ENCODE measurements around the gene MAPK12.

Gene MAPK12

DNA sequence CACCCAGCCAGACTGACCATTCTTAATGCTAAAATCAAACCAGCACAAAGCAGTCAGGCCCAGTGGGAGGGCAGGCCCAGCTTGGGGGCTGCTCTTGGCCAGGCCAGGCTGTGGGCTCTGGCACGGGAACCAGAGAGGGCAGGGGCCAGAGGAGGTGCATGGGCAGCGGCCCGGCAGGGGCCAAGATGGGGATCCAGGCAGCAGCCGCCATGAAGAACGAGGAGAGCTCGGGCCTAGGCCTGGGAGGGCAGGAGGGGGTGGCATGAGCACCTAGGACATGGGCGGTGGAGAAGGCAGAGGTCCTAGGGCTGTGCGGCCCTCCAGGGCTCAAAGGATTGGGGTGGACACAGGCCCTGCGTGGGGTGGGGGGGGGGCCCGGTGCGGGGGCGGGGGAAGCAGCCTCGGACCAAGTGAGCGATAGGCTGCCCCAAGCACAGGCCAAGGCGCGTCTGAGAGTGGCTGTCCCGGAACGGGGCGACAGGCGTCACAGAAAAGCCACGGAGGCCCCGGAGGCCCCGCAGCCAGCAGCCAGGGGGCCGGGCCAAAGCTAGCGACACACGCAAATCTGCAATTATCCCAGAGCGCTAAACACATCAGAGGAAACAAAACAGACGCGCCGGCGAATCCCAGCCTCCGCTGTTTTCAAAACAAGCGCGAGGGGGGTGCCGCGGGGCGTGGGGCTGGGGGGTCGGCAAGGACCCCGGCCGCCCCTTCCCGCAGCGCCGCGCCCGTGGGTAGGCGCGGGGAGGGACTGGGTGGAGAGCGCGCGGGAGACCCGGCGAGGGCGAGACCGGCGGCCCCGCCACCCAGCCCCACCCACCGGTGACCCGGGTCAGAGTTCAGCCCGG, 37.7 kb upstream of the MAPK12 start:
- DNase-seq = no peak

DNA sequence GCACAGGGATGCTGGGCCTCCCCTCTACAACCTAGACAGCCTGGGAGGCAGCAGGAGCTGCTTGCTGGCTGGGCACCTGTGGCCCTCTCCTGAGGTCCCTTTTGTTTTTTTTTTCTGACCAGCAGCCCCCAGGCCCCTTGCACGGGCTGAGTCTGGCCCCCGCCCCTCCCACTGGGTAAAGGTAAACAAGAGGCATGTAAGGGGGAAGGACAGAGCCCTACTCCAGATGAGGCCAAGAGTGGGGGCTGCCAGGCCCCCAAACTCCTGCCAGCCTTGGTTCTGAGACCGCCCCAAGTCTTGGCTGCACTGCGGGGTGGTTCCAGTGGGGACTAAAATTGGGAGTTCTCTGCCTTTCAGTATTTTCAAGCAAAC, 36.8 kb upstream of the MAPK12 start:
- no peak for DNase-seq

DNA sequence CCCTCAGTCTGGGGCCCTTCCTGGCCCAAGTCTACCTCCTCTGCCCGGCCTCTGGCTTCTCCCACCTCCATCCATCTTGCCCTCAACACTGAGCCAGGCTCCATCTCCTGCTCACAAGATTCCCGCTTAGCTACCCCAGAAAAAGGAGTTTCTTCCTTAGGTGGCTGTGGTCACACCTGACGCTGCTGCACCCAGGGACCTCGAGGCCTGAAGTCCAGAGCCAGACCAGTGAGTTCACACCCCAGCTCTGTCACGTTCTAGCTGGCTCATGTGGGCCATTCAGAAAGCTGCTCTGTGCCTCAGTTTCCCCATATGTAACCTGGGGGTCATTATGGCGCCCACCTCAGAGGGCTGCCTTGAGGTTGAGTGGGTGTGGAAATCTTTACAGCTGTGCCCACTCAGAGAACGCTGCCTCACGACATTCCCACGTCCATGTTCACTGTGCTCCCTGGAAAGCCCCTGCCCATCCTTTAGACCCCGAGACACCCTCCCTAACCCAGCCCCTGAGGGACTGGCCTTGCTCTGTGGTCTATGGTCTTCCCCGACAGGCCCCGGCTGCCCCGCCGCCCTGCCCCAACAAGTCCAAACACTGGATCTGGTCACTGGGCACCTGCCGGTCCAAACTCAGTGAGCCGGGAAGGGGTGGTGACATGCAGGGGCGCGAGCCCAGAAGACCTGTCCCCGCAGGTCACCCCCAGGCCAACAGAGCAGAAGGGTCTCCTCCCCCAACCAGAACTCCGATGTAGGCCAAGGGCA, 36.2 kb upstream of the MAPK12 start:
- no peak for DNase-seq

DNA sequence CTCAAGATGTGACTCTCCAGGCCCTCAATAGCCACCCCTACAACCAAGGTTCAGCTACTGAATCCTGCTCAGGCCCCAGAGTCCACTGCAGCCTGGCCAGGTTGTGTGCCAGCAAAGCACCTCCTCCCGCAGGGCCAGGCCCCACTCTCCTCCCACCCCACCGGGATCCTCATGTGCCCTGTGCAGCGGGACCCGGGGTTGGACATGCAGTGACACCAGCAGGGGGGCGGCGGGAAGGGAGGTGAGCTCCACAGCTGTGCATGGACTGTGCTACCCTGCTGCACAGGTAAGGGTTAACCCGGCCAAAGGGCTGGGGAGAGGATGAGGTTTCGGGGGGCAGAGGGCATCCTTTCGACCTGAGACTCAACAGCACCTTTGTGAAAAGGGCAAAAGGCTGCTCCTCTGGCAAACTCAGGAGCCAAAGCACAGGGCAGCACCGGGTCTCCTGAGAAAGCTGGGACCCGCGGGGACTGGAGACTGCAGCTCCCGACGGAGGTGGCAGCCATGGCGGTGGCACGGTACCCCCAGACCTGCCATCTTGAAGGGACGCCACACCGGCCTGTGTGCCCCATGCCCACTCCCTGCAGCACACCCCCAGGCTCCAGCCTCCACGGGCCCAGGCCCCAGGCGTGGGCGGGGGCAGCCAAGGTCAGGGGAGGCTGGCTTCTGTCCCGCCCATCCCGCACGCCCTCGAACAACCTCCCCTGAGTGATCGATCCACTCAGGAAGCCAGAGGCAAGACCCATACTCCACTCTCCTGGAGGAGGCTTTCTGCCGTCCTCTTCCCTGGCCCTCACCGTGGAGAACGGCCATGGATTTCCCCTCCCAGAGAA, 35.4 kb upstream of the MAPK12 start:
- no peak for DNase-seq

DNA sequence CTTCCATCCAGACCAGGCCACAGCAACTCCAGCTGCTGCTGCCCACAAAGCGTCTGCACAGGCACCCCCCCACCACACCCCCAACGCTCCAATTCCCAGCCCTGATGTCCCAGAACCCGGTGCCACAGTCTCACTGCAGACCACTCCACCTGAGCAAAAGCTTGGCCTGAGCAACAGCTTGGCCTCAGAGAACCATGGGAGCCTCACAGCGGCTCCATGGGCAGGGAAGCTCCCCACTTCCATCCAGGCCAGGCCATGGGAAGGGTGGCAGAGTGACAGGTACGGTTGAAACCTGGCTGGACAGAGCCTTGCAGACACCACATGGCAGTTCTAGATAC, 32.8 kb upstream of the MAPK12 start:
- DNase-seq = no peak

DNA sequence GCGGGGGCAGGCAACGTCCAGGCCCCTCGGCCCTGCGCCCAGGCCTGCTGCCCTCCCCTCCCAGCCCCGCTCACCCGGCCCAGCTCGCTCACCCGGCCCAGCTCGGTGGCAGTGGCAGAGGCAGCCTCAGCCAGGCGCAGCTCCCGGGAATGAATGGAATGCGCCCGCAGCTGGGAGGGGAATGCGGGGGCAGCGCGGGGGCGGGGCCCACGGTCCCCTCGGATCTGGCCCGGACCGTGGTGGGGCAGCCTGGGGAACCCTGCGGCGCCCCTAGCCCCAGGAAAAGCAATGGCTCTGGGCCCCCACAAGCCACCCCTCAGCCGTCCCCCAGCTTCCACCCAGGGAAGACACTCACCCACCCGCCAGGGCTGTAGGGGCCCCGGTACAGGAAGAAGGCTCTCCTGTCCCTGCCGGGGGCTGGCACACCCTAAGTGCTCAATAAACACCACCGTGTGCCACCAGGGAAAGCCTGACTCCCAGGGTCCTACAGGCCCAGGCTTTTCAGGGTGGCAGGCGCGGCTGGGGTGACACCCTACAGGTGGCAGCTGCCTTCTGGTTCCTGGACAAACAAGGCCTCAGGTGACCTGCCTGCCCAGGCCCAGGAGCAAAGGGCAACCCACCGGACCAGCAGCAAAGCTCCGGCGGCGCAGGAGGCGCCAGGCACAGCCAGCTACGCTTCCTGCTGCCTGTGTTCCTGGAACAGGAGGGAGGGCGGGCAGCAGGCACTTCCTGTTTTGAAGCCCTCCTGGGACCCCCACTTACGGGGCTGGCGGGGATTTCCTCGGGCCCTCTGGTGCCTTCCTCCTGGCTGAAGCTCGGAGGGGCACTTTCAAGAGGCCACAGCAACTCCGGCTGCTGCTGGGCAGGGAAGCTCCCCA, 32.2 kb upstream of the MAPK12 start:
- no peak for DNase-seq

DNA sequence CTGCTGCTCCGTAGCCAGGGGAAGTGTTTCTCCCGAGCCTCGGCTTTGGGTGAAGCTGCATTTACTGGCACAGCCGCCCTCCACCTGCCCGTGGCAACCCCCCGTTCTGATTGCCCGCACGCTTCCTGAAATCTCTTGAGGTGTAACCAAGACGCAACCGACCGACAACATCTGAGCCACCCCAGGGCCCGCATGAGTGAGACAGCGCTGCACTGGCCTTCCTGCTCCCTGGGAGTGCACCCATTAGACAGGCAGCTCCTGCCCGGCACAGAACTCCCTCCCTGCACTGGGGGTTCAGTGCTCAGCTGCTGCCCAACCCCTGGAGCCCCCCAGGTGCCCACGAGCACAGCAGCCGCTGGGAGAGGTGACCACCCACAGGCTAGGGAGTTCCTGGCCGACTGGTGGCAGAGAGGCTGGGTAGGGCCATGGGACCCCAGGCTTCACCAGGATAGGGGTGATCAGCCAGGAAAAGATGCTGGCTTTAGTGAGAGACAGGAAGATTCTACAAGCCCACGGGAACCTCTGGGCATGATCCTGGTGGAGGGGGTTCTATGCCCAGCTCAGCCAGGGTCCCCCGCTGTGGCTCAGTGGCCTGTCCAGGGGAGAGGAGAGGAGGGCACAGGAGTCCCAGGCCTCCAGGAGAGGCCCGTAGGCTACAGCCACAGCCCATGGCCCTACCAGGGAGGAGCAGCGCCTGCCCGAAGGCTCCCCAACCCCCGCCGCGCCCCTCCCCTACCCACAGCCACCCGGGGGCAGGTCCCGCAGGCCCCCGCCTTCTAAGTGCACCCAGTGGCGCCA, 31.4 kb upstream of the MAPK12 start:
- DNase-seq = no peak

DNA sequence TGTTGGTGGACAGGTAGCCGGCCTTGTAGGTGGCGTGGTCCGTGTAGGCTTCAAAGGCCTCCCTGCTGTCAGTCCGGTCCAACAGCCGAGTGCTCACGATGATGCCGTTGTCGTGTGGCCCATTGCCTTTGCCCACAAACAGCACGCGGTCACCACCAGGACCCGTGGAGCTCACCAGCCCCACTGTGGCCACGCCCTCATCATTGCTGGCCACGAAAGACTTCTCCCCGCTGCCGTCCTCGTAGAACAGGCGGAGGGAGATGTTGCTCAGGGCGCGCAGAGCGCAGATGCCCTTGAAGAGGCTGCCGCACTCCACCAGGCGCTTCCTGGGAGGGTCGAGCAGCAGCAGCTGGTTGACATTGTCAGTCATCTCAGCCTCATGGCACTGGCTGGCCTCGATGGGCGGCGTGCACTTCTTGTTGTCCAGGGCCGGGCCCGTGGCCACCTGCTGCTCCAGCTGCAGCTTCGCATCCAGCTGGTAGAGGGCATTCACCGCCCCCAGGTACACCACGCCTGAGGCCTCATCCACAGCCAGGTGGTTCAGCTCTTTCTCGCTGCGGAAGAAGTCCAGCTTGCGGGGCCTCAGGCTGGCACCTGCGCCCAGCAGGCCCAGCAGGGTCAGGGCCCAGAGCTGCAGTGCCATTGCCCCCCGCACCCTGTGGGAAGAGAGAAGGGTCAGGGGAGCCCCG, 28.6 kb upstream of the MAPK12 start:
- DNase-seq = no peak

DNA sequence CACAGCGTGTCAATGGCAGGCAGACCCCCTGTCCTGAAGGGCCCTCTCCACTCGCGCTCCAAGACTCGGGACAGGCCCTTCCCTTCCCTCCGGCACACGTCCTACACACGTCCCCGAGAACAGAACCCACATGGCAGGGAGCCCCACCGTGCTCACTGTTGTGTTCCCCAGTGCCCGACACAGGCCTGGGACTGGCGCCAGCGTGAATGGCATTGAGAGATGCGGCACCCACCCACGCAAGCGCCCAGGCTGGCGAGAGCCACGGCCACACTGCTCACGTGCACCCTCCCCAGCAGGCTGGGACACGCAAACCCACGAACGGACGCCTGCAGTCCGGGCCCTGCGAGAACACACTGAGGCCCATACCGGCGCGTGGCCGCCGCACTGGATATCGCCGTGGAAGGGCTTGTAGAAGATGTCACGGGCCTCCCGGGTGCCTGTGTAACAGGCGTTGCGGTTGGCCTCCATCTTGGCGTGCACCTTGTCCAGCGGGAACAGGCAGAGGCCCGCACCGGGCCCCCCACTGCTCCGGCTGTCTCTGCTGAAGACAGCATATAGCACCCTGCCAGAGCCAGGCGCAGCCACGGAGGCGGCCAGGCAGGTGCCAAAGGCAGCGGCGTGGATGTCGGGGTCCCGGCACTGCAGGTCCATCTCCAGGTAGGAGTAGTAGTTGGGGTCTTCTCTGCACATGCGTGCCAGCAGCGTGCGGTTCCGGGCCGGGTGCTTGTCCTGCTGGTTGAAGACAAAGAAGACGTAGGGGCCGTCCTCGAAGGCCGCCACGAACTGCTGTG, 27.9 kb upstream of the MAPK12 start:
- no peak for DNase-seq

DNA sequence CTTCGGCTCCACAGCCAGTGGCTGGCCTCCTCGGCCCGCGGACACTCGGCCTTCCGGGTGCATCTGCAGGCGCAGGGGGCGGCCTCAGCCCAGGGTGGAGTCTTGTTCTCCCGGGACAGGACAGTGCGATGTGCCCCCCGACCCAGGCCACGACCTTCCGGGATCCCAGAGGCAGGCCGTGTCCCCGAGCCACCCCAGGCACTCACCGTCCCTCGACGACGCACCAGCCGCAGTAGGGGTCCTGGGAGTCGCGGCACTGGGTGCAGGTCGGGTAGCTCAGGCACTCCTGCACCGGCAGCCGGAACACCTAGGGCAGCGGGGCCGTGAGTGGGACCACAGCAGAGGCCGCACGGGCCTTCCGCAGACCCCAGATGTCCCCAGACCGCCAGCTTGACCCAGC, 26.2 kb upstream of the MAPK12 start:
- no peak for DNase-seq

DNA sequence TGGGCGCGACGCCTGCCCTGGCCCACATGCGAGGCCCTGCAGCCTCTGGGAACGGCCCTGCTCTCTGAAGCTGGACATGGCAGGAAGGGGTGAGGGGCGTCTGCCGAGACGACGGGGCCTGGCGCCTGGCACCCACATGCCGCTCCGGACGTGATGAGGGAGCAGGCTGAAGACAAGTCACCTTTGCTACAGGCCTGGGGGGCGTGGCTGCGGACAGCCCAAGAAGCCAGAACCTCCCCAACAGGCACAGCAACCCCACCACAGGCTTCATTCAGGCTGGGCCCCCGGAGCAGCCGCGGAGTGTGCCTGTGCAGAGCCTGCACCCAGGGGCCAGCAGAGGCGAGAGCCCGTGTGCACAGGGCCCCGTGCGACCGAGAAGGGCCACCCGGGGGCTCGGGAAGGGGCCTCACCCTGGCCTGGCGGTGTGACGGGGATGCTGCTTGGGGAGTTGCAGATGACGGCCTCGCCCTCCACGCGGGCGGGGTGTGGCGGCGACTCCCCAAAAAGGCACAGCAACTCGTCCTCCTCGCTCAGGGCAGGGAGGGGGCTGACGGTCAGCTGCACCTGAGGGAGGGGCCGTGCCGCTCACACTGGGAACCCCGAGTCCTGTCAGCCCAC, 25.3 kb upstream of the MAPK12 start:
- DNase-seq = no peak

DNA sequence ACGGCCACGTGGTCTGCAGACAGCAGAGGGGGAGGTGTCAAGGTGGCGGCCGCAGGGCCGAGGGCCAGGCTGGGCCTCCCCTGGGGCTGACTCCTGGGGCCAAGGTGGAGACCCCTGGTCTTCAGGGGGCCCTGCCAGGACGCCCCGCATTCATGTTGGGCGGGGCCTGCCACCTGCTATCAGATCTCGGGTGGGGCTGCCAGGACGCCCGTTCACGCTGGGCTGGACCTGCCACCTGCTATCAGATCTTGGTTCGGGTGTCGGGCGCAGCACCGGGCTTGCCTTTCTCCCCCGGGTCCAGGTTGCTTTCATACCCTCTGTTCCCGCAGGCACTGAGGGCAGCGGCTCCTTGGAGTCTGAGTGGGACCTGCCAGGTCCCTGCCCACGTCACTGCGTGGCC, 24.8 kb upstream of the MAPK12 start:
- no peak for DNase-seq

DNA sequence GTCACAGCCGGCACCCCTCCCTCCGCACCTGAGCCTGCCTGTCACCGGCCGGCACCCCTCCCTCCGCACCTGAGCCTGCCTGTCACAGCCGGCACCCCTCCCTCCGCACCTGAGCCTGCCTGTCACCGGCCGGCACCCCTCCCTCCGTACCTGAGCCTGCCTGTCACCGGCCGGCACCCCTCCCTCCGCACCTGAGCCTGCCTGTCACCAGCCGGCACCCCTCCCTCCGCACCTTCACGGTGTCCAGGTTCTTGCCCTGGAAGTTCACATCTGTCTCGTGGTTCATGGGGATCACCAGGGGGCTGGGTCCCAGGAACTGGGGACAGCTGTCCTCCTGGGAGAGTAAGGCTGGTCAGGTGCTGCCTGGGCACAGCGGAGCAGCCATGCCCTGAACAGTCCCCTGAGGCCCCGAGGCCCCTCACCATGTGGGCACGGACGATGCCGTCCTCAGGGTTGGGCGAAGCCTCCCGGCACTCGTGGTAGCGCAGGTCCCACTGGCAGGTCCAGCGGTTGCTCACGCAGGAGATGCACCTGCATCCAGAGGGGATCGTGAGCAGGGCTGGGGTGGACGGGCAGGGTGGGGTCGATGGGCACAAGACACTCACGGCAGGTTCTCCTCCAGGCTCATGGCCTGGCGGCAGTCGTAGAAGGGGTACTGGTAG, 24.2 kb upstream of the MAPK12 start:
- DNase-seq = no peak

DNA sequence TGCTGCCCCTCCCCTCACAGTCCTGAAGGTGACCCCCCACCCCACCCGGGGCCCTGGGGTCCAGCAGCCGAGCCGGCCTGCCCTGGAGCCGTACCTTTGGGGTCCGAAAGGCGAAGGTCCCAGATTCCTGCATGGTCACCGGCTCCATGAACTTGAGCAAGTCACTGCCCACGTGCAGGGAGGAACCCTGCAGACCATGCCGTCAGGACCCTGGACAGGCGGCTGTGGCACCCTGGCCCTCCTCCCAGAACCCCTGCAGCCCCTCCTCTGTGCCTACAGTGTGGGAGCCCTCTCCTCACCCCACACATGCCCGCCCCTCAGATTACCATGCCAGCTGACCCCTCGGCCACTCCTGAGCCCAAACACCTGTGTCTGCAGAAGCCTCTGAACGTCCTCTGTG, 23.0 kb upstream of the MAPK12 start:
- DNase-seq = no peak

DNA sequence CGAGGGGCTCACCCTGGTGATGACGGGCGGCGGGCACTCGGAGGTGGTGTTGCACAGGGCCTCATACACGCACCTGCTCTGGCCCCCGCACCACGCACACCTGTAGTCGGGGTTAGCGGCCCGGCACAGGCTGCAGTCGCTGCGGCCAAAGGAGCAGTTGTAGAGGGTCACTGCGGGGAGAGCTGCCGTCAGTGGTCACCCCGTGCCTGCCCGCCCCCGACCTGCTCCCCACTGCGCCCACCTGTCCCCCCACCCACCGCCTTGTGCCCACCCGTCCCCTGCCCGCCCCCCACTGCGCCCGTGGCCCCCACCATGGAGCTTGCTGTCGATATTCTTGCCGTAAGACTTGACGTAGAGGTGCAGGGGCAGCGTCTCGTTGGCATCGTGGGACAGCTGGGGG, 22.3 kb upstream of the MAPK12 start:
- no peak for DNase-seq

DNA sequence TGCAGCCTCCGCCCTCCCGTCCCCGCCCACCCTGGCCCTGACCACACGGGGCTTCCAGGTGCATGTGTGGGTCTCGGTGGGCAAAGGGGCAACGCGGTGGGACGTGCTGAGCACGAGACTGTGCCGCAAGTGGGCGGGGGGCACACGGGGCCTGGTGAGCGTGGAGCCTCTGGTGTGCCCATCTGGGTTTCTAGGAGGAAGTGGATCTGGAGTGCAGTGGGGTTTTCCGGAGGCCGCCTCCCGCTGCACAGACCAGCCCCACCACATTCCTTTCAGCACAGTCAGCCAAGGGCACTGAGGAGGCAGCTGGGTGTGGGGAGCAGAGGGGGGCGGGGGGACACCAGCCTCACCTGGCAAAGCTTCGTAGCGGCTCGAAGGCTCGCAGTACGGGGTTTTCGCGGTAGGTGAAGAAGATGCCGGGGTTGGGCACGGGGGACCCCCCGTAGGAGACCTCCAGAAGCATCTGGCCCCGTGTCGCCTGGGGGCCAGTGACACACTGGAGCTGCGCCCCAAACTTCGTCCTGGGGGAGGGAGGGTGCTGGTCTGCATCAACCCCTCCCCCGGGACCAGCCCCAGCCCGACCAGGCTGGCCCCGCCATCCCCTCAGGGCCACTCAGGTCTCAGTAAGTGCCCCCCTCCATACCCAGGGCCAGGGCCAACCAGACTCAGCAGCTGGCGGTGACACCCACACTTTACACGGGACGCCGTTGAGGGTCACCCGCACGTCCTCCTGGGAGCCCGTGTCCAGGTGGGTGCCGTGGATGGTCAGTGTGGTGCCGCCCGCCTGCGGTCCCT, 21.1 kb upstream of the MAPK12 start:
- DNase-seq = no peak

DNA sequence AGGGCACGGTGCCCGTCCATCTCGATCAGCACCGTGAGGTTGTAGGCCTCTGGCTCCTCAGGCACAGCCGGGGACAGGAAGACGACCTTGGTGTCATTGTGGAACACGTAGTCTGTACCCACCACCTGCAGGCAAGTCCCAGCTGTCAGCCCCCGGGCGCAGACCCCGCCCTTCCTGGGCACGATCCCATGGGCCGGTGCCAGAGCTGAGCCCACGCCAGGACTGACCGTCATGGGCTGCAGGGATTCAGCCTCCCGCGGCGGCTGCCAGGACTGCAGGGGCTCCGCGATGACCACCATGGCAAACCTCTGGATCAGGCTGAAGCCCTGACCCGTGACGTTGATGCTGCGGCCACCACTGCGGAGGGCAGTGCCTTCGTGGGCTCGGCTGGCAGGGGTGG, 20.5 kb upstream of the MAPK12 start:
- DNase-seq = no peak

DNA sequence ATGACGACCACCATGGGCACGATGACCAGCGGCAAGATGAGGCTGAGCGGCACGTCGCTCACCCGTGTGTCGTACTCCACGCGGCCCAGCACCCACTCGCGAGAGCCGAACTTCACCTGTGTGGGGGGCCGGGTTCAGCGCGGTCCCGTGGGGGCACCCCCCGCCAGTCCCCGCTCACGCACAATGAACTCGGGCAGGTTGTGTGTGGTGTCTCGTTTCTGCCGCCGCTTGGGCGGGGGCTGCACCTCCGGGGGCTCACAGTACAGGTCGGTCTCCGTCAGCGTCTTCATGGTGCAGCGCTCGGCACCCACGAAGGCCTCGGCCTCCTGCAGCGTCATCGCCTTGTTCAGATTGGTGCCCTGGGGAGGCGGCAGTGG, 19.9 kb upstream of the MAPK12 start:
- no peak for DNase-seq
